Endothelial cell of umbilical vein (primary cell): ENCODE measurements around the gene HOXC12. TPM values are rescaled to one million over a fixed set of nuclear protein-coding genes. Genes with fewer than 3 reads are reported as not detected.

Experiments used
- BruUV-seq: library from RNA; stranded (reverse); fragments of 400-500 nt; replicated peaks from 2 replicates; lab custom pipeline; 2021; lab: Mats Ljungman, UMichigan
- CTCF ChIA-PET: fragments of 300-600, 350-600 bp; sonication (Branson Sonifier 250); formaldehyde crosslinking; loops from one replicate; lab custom pipeline; 2021; ENCODE audit warnings: antibody characterized with exemption, inconsistent platforms; lab: Charles Lee
- POLR2A ChIA-PET: fragments of 300-600, 350-600 bp; sonication (Branson Sonifier 250); formaldehyde crosslinking; loops from one replicate; lab custom pipeline; 2021; ENCODE audit warnings: antibody characterized with exemption, inconsistent platforms; lab: Charles Lee
- DNase-seq: peaks from one replicate; pipeline ENCODE4 v3.0.0-alpha.2; 2011; ENCODE audit warnings: low read depth, low spot score
- FAIRE-seq: peaks from 2 replicates; lab custom pipeline; 2011; peaks lifted over from hg19 to GRCh38; lab: Jason Lieb, UNC
- H2AFZ ChIP-seq: 2 replicates; pipeline ENCODE4 v1.6.0; 2012; ENCODE audit warnings: low read depth, low read length, control low read depth, inconsistent platforms
- H3K27ac ChIP-seq: 2 replicates; pipeline ENCODE4 v1.5.1; 2011; ENCODE audit warnings: low read depth, mild to moderate bottlenecking, control low read depth, low read length, moderate library complexity; ENCODE audit not compliant: insufficient read depth
- H3K27me3 ChIP-seq, 2 experiments: 2 replicates each; pipeline versions ENCODE4 v1.6.0 to v1.6.1; 2011; ENCODE audit warnings: low read length in 2 of 2, mixed read lengths in 1 of 2; ENCODE audit not compliant: control insufficient read depth in 2 of 2, insufficient read depth in 2 of 2
- H3K36me3 ChIP-seq, 2 experiments: 2 replicates in 1 of 2; 3 replicates in 1 of 2; pipeline ENCODE4 v1.5.1; 2011; ENCODE audit warnings: low read length in 2 of 2, mild to moderate bottlenecking in 1 of 2, moderate library complexity in 1 of 2; ENCODE audit not compliant: control insufficient read depth in 2 of 2, insufficient read depth in 2 of 2; ENCODE audit errors: extremely low read depth in 1 of 2
- H3K4me1 ChIP-seq: 3 replicates; pipeline ENCODE4 v1.5.1; 2011; ENCODE audit warnings: mild to moderate bottlenecking, low read length; ENCODE audit not compliant: control insufficient read depth, insufficient read depth; ENCODE audit errors: extremely low read depth
- H3K4me2 ChIP-seq: 2 replicates; pipeline ENCODE4 v1.6.1; 2011; ENCODE audit warnings: low read length, control low read depth, mixed read lengths; ENCODE audit not compliant: insufficient read depth
- H3K4me3 ChIP-seq, 3 experiments: fragments of 200-600 bp in 1 of 3; sonication (generic), shearing (Covaris generic) in 1 of 3; replicated peaks in 1 of 3; 2 replicates each; pipeline ENCODE4 v1.5.1; 2011 to 2016; ENCODE audit warnings: control low read depth in 3 of 3, low read length in 3 of 3, mild to moderate bottlenecking in 2 of 3, inconsistent platforms in 1 of 3, low read depth in 1 of 3, moderate library complexity in 1 of 3; ENCODE audit not compliant: insufficient read depth in 1 of 3
- H3K79me2 ChIP-seq: 2 replicates; pipeline ENCODE4 v1.6.0; 2012; ENCODE audit warnings: low read length, inconsistent platforms; ENCODE audit not compliant: control insufficient read depth, insufficient read depth
- H3K9ac ChIP-seq: replicated peaks from 2 replicates; pipeline ENCODE3; 2011; ENCODE audit warnings: low read length, control low read depth; ENCODE audit not compliant: insufficient read depth; ENCODE audit errors: extremely low read depth
- H3K9me1 ChIP-seq: replicated peaks from 3 replicates; pipeline ENCODE4 v1.6.0; 2011; ENCODE audit warnings: mild to moderate bottlenecking, low read length; ENCODE audit not compliant: control insufficient read depth, insufficient read depth; ENCODE audit errors: extremely low read depth
- H3K9me3 ChIP-seq: replicated peaks from 2 replicates; pipeline ENCODE4 v1.5.1; 2012; ENCODE audit warnings: low read length, inconsistent platforms; ENCODE audit not compliant: control insufficient read depth, insufficient read depth
- H4K20me1 ChIP-seq: replicated peaks from 2 replicates; pipeline ENCODE3; 2011; ENCODE audit warnings: mild to moderate bottlenecking, low read length; ENCODE audit not compliant: control insufficient read depth, insufficient read depth; ENCODE audit errors: extremely low read depth
- EZH2 ChIP-seq: IDR thresholded peaks from 2 replicates; pipeline ENCODE4 v1.6.1; 2012; ENCODE audit warnings: borderline replicate concordance, low read depth, mild to moderate bottlenecking, moderate library complexity, low read length, inconsistent platforms; ENCODE audit not compliant: severe bottlenecking
- FOS ChIP-seq: IDR thresholded peaks from 2 replicates; pipeline ENCODE4 v1.6.1; 2011; ENCODE audit warnings: mild to moderate bottlenecking, low read length, moderate library complexity, borderline replicate concordance; ENCODE audit not compliant: insufficient read depth
- GATA2 ChIP-seq: IDR thresholded peaks from 2 replicates; pipeline ENCODE4 v1.7.0; 2011; ENCODE audit warnings: low read depth, mild to moderate bottlenecking, moderate library complexity, mixed read lengths, low read length; ENCODE audit not compliant: insufficient read length, insufficient read depth
- JUN ChIP-seq: IDR thresholded peaks from 2 replicates; pipeline ENCODE4 v1.6.1; 2011; ENCODE audit warnings: borderline replicate concordance, low read depth; ENCODE audit not compliant: insufficient read length, insufficient read depth
- MAX ChIP-seq: IDR thresholded peaks from 2 replicates; pipeline ENCODE4 v1.6.1; 2011; ENCODE audit not compliant: insufficient read depth, insufficient read length
- MYC ChIP-seq: IDR thresholded peaks from one replicate; pipeline ENCODE4 v1.6.1; 2011; ENCODE audit warnings: mild to moderate bottlenecking, low read depth, low read length
- POLR2A ChIP-seq: IDR thresholded peaks from 2 replicates; pipeline ENCODE4 v1.6.1; 2012; ENCODE audit warnings: low read depth, mild to moderate bottlenecking, control low read depth, low read length
- POLR2AphosphoS5 ChIP-seq: IDR thresholded peaks from 2 replicates; pipeline ENCODE4 v1.6.1; 2012; ENCODE audit warnings: low read depth, mild to moderate bottlenecking, control low read depth, low read length, moderate library complexity; ENCODE audit not compliant: insufficient read depth
- dilution Hi-C: fragments of 300-500 bp; cut with MboI; formaldehyde crosslinking; loops from one replicate; pipeline ENCODE4 v1.15.0; 2019; ENCODE audit warnings: low sequenced_read_pairs; ENCODE audit not compliant: extremely low pct_ligation_motif_present
- intact Hi-C: fragments of 100-400 bp; cut with micrococcal nuclease; formaldehyde crosslinking; loops from one replicate; pipeline ENCODE4 v1.10.0; 2022
- polyA plus RNA-seq, 4 experiments: library from polyadenylated mRNA; depleted of rRNA in 3 of 4; stranded (reverse) in 3 of 4; unstranded in 1 of 4; fragments of >200 nt; gene quantifications; 2 replicates each; pipeline versions ENCODE4 v1.2.1 to v1.2.3, GENCODE V29; 2011 to 2012; ENCODE audit warnings: missing spikeins in 1 of 4
- total RNA-seq: library from RNA; stranded (reverse); gene quantifications from 2 replicates; pipeline ENCODE4 v1.2.3, GENCODE V29; 2021
- TF ChIP-seq, protein P1 (sequence below), 2 donors: IDR thresholded peaks; 1 replicate in 1 of 2; 2 replicates in 1 of 2; pipeline ENCODE4 v1.5.1; 2011; ENCODE audit warnings: low read length in 2 of 2, mild to moderate bottlenecking in 2 of 2, moderate library complexity in 2 of 2, control low read depth in 1 of 2, inconsistent platforms in 1 of 2, low read depth in 1 of 2; ENCODE audit not compliant: insufficient read depth in 1 of 2; ENCODE audit errors: extremely low read depth in 1 of 2

The HOXC12 gene
- total and polyA plus RNA-seq, 2 donors (not counting 3 experiments of a cell fraction or from before 2014, with no cell fraction given) = not detected

- Histone ChIP-seq H3K79me2 (no peaks in the 10 kb centered on the region), H3K27ac (no peak overlapping the region), H3K36me3 (no peaks in the 10 kb centered on the region), H3K9me3 (no peaks in the 10 kb centered on the region), H3K9me1 (no peaks in the 10 kb centered on the region), H3K9ac (no peak overlapping the region), H3K4me1 (no peaks in the 10 kb centered on the region), H2AFZ (no peak overlapping the region), H3K4me3 (no peak overlapping the region), H4K20me1 (no peaks in the 10 kb centered on the region), H3K4me2 (no peak overlapping the region), H3K27me3 (peaks cover 93 to 100% of the 10 kb centered on the region in 2 experiments)
- POLR2A ChIA-PET = no interaction called here
- no peak for TF ChIP-seq GATA2
- TF ChIP-seq, protein P1, sequence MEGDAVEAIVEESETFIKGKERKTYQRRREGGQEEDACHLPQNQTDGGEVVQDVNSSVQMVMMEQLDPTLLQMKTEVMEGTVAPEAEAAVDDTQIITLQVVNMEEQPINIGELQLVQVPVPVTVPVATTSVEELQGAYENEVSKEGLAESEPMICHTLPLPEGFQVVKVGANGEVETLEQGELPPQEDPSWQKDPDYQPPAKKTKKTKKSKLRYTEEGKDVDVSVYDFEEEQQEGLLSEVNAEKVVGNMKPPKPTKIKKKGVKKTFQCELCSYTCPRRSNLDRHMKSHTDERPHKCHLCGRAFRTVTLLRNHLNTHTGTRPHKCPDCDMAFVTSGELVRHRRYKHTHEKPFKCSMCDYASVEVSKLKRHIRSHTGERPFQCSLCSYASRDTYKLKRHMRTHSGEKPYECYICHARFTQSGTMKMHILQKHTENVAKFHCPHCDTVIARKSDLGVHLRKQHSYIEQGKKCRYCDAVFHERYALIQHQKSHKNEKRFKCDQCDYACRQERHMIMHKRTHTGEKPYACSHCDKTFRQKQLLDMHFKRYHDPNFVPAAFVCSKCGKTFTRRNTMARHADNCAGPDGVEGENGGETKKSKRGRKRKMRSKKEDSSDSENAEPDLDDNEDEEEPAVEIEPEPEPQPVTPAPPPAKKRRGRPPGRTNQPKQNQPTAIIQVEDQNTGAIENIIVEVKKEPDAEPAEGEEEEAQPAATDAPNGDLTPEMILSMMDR (IDR thresholded peaks at IDR 0.05; ENCODE audit: extremely low read depth in 1 of 2, insufficient read depth in 1 of 2, low read depth in 1 of 2, low read length in 2 of 2) = no peak
- no peak for TF ChIP-seq POLR2AphosphoS5
- no peak for TF ChIP-seq MAX
- TF ChIP-seq MYC = no peak
- no peak for TF ChIP-seq FOS
- no peak for TF ChIP-seq EZH2
- no peak for TF ChIP-seq POLR2A
- no peak for TF ChIP-seq JUN
- dilution Hi-C loops = no loop called here
- BruUV-seq = no TSS peak
- CTCF ChIA-PET = interaction anchor here (0.6 kb wide), 1 partner anchor 40 kb away, joined by 3 read pairs; no protein-coding TSS in a partner anchor
- DNase-seq = no peak
- intact Hi-C loops = no loop called here
- FAIRE-seq = no peak
These were observed 11.3 kb downstream of the HOXC12 start for GRCh38 chr12:53966085-53966384.
